Coronary artery (tissue), 2 donors: Measurements from ENCODE around the gene SPTY2D1.

Source experiments
- DNase-seq: peaks from one replicate; pipeline ENCODE4 v3.0.0-alpha.2; 2017; ENCODE audit warnings: low spot score
- H3K27ac ChIP-seq, 2 donors: fragments of 200-600 bp; sonication (generic); one replicate each; pipeline ENCODE4 v1.5.1; 2016 to 2019
- H3K4me3 ChIP-seq: fragments of 200-600 bp; sonication (generic); 2 replicates; pipeline ENCODE4 v1.5.1; 2016; ENCODE audit warnings: mild to moderate bottlenecking, moderate library complexity
- TF ChIP-seq, protein P1 (sequence below): fragments of 200-600 bp; sonication (generic); IDR thresholded peaks from one replicate; pipeline ENCODE4 v1.5.1; 2019; ENCODE audit warnings: antibody characterized with exemption

The SPTY2D1 gene

DNA sequence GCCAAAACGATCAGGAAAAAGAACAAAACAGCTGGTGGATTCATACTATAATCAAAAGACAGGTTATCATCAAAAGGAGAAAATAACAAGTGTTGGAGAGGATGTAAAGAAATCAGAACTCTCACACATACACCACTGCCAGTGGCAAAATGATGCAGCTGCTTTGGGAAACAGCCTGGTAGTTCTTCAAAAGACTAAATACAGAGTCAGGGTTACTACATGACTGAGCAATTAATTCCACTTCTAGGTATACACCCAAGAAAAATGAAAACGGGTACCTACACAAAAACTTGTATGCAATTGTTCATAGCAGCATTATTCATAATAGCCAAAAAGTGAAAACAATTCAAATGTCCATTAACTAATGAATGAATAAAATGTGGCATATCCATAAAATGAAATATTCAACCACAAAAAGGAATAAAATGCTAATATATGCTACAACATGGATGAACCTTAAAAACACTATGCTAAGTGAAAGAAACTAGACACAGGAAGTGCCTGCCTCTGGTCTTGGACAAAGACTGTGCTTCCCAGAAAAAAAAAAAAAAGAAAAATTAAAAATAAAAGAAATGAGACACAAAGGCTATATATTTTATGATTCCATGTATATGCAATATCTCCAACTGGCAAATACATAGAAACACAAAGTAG, 53.9 kb downstream of the SPTY2D1 start:
- Histone ChIP-seq H3K27ac (no peak overlapping the region), H3K4me3 (no peak overlapping the region)
- DNase-seq, result no peak
- TF ChIP-seq, protein P1, sequence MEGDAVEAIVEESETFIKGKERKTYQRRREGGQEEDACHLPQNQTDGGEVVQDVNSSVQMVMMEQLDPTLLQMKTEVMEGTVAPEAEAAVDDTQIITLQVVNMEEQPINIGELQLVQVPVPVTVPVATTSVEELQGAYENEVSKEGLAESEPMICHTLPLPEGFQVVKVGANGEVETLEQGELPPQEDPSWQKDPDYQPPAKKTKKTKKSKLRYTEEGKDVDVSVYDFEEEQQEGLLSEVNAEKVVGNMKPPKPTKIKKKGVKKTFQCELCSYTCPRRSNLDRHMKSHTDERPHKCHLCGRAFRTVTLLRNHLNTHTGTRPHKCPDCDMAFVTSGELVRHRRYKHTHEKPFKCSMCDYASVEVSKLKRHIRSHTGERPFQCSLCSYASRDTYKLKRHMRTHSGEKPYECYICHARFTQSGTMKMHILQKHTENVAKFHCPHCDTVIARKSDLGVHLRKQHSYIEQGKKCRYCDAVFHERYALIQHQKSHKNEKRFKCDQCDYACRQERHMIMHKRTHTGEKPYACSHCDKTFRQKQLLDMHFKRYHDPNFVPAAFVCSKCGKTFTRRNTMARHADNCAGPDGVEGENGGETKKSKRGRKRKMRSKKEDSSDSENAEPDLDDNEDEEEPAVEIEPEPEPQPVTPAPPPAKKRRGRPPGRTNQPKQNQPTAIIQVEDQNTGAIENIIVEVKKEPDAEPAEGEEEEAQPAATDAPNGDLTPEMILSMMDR, result no peak

- Histone ChIP-seq H3K27ac (no peak overlapping the region), H3K4me3 (no peak overlapping the region)
- DNase-seq, result no peak
- TF ChIP-seq, protein P1, result no peak
These were observed 55.1 kb downstream of the SPTY2D1 start for GRCh38 chr11:18578975-18579598.

DNA sequence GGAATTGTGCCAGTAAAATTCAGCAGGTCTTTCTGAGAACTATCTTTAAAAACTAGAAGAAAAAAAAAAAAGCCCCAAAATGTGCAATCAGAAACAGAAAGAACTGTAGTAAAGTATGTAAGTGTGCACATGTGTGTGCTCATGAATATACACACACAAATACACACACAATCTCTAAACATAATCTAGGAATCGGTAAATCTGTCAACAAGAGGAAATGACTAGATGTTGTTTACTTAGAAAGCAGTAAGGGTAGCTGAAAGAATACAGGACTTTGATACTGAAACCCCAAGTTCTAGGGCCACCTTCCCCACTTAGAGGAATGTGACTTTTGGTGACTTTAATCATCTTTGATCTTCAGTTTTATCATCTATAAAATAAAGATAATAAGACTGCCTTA, 58.8 kb downstream of the SPTY2D1 start:
- TF ChIP-seq, protein P1, result no peak
- H3K4me3 ChIP-seq, result no peak overlapping the region
- DNase-seq, result no peak
- H3K27ac ChIP-seq, result no peak overlapping the region

- no peak overlapping the region for H3K4me3 ChIP-seq
- no peak for DNase-seq
- TF ChIP-seq, protein P1, result no peak
- no peak overlapping the region for H3K27ac ChIP-seq
These were observed 67.1 kb downstream of the SPTY2D1 start for GRCh38 chr11:18567081-18567480.

- DNase-seq, result no peak
- Histone ChIP-seq H3K4me3 (no peak overlapping the region), H3K27ac (no peak overlapping the region)
- TF ChIP-seq, protein P1, result no peak
These were observed 67.7 kb downstream of the SPTY2D1 start for GRCh38 chr11:18566406-18566805.

DNA sequence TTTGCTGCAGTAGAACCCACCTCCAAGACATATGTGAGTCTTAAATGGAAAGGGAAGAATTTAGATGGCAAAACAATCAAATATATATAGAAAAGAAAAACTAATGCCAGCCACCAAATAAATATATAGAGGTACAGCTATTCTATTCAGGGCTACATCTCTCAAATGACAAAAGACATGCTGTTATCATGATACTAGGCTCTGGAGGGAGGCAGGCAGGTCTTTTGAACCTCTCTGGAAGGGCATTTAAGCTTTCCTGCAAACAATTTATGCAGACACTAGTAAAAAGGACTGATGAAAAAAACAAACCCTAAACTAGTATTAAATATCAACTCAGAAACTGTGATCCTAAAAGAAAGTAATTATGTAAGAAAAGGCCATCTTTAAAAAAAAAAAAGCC, 70.0 kb downstream of the SPTY2D1 start:
- Histone ChIP-seq H3K27ac (no peak overlapping the region), H3K4me3 (no peak overlapping the region)
- DNase-seq, result no peak
- TF ChIP-seq, protein P1, result no peak
